ENCODE data around the gene FGD2.
"Not testable (repeated sequence)": the region's sequence is repeated elsewhere in the genome, so short reads cannot be mapped to it uniquely, and the experiment has no call there.

Gene FGD2

GRCh38 chr6:37057678-37058077 is 52.2 kb downstream of the FGD2 start:
- Histone ChIP-seq H3K4me3 (ENCODE audit: low read depth, low read length, poor library complexity, severe bottlenecking) (no peak overlapping the region), H3F3A (ENCODE audit: insufficient read depth, low read length) (no peaks in the 10 kb centered on the region), H3K9me3 (ENCODE audit: low read length) (no peaks in the 10 kb centered on the region), H3K4me1 (ENCODE audit: insufficient read depth, low read length, severe bottlenecking) (peaks cover 44% of the 10 kb centered on the region), H3K27me3 (ENCODE audit: insufficient read depth, low read length) (no peaks in the 10 kb centered on the region), H3K9me2 (ENCODE audit: low read depth, low read length) (no peaks in the 10 kb centered on the region), H3K4me2 (ENCODE audit: low read length) (no peak overlapping the region), H2AFZ (ENCODE audit: low read length) (no peak overlapping the region), H4K20me1 (ENCODE audit: insufficient read depth, low read length) (no peaks in the 10 kb centered on the region), H3K79me2 (ENCODE audit: insufficient read depth, low read length) (no peaks in the 10 kb centered on the region), H3K27ac (ENCODE audit: low read depth, low read length, poor library complexity, severe bottlenecking) (no peak overlapping the region), H3K36me3 (ENCODE audit: insufficient read depth, low read length) (no peaks in the 10 kb centered on the region), H3K9ac (ENCODE audit: low read length) (no peak overlapping the region)
- no peak for TF ChIP-seq EZH2 (IDR thresholded peaks at IDR 0.05; ENCODE audit: borderline replicate concordance, low read length)
- TF ChIP-seq, protein P1, sequence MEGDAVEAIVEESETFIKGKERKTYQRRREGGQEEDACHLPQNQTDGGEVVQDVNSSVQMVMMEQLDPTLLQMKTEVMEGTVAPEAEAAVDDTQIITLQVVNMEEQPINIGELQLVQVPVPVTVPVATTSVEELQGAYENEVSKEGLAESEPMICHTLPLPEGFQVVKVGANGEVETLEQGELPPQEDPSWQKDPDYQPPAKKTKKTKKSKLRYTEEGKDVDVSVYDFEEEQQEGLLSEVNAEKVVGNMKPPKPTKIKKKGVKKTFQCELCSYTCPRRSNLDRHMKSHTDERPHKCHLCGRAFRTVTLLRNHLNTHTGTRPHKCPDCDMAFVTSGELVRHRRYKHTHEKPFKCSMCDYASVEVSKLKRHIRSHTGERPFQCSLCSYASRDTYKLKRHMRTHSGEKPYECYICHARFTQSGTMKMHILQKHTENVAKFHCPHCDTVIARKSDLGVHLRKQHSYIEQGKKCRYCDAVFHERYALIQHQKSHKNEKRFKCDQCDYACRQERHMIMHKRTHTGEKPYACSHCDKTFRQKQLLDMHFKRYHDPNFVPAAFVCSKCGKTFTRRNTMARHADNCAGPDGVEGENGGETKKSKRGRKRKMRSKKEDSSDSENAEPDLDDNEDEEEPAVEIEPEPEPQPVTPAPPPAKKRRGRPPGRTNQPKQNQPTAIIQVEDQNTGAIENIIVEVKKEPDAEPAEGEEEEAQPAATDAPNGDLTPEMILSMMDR (IDR thresholded peaks at IDR 0.05; ENCODE audit: low read length) = no peak

GRCh38 chr6:37058084-37058586 is 52.7 kb downstream of the FGD2 start:
- H3K9ac ChIP-seq (ENCODE audit: low read length) = no peak overlapping the region
- no peaks in the 10 kb centered on the region for H3F3A ChIP-seq (ENCODE audit: insufficient read depth, low read length)
- H3K4me3 ChIP-seq (ENCODE audit: low read depth, low read length, poor library complexity, severe bottlenecking) = no peak overlapping the region
- no peak overlapping the region for H2AFZ ChIP-seq (ENCODE audit: low read length)
- H3K79me2 ChIP-seq (ENCODE audit: insufficient read depth, low read length) = no peaks in the 10 kb centered on the region
- H4K20me1 ChIP-seq (ENCODE audit: insufficient read depth, low read length) = no peaks in the 10 kb centered on the region
- no peaks in the 10 kb centered on the region for H3K27me3 ChIP-seq (ENCODE audit: insufficient read depth, low read length)
- no peak overlapping the region for H3K27ac ChIP-seq (ENCODE audit: low read depth, low read length, poor library complexity, severe bottlenecking)
- H3K4me2 ChIP-seq (ENCODE audit: low read length) = no peak overlapping the region
- H3K9me3 ChIP-seq (ENCODE audit: low read length) = no peaks in the 10 kb centered on the region
- TF ChIP-seq EZH2 (IDR thresholded peaks at IDR 0.05; ENCODE audit: borderline replicate concordance, low read length) = no peak
- TF ChIP-seq, protein P1 (IDR thresholded peaks at IDR 0.05; ENCODE audit: low read length) = no peak
- no peaks in the 10 kb centered on the region for H3K36me3 ChIP-seq (ENCODE audit: insufficient read depth, low read length)
- H3K4me1 ChIP-seq (ENCODE audit: insufficient read depth, low read length, severe bottlenecking) = peaks cover 44% of the 10 kb centered on the region
- no peaks in the 10 kb centered on the region for H3K9me2 ChIP-seq (ENCODE audit: low read depth, low read length)

GRCh38 chr6:37058984-37059343 is 53.5 kb downstream of the FGD2 start:
- not testable (repeated sequence) for H3F3A ChIP-seq (ENCODE audit: insufficient read depth, low read length); H3K36me3 ChIP-seq (ENCODE audit: insufficient read depth, low read length); H3K27me3 ChIP-seq (ENCODE audit: insufficient read depth, low read length); H3K4me2 ChIP-seq (ENCODE audit: low read length); H3K79me2 ChIP-seq (ENCODE audit: insufficient read depth, low read length); H3K9me2 ChIP-seq (ENCODE audit: low read depth, low read length); H2AFZ ChIP-seq (ENCODE audit: low read length); H3K4me3 ChIP-seq (ENCODE audit: low read depth, low read length, poor library complexity, severe bottlenecking); H3K9ac ChIP-seq (ENCODE audit: low read length); H3K9me3 ChIP-seq (ENCODE audit: low read length); H4K20me1 ChIP-seq (ENCODE audit: insufficient read depth, low read length); H3K27ac ChIP-seq (ENCODE audit: low read depth, low read length, poor library complexity, severe bottlenecking)
- peaks cover 44% of the 10 kb centered on the region for H3K4me1 ChIP-seq (ENCODE audit: insufficient read depth, low read length, severe bottlenecking)

GRCh38 chr6:37059344-37060194 is 54.1 kb downstream of the FGD2 start:
- Histone ChIP-seq H3K4me2 (ENCODE audit: low read length) (no peak overlapping the region), H3K27ac (ENCODE audit: low read depth, low read length, poor library complexity, severe bottlenecking) (no peak overlapping the region), H3K9ac (ENCODE audit: low read length) (no peak overlapping the region), H3K4me1 (ENCODE audit: insufficient read depth, low read length, severe bottlenecking) (peaks cover 44% of the 10 kb centered on the region), H3K27me3 (ENCODE audit: insufficient read depth, low read length) (no peaks in the 10 kb centered on the region), H3K9me2 (ENCODE audit: low read depth, low read length) (no peaks in the 10 kb centered on the region), H3K36me3 (ENCODE audit: insufficient read depth, low read length) (no peaks in the 10 kb centered on the region), H4K20me1 (ENCODE audit: insufficient read depth, low read length) (no peaks in the 10 kb centered on the region), H3F3A (ENCODE audit: insufficient read depth, low read length) (no peaks in the 10 kb centered on the region), H3K9me3 (ENCODE audit: low read length) (no peaks in the 10 kb centered on the region), H2AFZ (ENCODE audit: low read length) (no peak overlapping the region), H3K4me3 (ENCODE audit: low read depth, low read length, poor library complexity, severe bottlenecking) (no peak overlapping the region), H3K79me2 (ENCODE audit: insufficient read depth, low read length) (no peaks in the 10 kb centered on the region)
- TF ChIP-seq, protein P1 (IDR thresholded peaks at IDR 0.05; ENCODE audit: low read length) = no peak
- TF ChIP-seq EZH2 (IDR thresholded peaks at IDR 0.05; ENCODE audit: borderline replicate concordance, low read length) = no peak

All from OCI-LY1 (cell line).